Ovary (tissue), 3 donors: Measurements from ENCODE around the gene C3orf20.

Experiments used
- POLR2A ChIP-seq: fragments of 450-650 bp; IDR thresholded peaks from one replicate; pipeline ENCODE4 v1.6.1; 2017; ENCODE audit warnings: antibody characterized with exemption, mild to moderate bottlenecking, moderate library complexity
- TF ChIP-seq, protein P1 (sequence below), 3 donors: fragments of 450-650 bp in 2 of 3; fragments of 200-600 bp in 1 of 3; IDR thresholded peaks; one replicate each; pipeline versions ENCODE4 v1.5.1 to v1.8.0; 2016 to 2022; ENCODE audit warnings: antibody characterized with exemption in 3 of 3, mild to moderate bottlenecking in 1 of 3
- donor health status: DM: no; HTN: no; CAD: no.

DNA sequence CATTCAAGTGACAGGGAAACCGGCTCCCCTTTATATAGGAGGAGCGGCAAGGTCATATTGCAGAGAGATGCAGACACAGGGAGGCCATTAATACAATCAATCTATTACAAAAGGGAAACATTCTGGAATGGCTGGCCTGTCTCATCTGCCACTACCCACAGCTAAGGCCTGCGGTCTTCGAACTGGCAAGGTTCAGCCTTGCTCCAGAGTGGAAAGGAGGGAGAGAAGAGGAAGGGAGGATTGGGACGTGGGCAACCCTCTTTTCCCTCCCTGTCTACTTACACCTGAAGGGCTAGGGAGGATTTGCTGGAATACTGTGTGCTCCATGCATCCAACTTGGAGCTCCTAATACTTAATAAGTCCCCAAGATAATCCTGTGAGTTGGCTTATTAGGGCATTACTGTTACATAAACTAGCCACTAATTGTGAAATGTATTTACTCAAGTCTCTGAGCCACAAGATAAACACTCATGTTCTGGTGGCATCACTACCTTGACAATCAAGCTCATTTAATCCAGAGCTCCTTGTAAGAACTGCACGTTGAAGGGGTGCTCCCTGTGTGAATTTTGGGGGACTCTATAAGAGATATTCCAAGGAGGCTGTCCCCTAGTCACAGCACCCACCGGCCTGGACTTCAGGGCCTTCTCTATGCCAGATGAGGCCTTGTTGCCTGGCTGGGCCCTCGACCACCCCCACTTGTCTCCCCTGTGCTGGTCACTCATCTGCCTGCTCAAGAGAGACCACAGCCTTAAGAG is 43.1 kb upstream of the C3orf20 start:
- TF ChIP-seq, protein P1, sequence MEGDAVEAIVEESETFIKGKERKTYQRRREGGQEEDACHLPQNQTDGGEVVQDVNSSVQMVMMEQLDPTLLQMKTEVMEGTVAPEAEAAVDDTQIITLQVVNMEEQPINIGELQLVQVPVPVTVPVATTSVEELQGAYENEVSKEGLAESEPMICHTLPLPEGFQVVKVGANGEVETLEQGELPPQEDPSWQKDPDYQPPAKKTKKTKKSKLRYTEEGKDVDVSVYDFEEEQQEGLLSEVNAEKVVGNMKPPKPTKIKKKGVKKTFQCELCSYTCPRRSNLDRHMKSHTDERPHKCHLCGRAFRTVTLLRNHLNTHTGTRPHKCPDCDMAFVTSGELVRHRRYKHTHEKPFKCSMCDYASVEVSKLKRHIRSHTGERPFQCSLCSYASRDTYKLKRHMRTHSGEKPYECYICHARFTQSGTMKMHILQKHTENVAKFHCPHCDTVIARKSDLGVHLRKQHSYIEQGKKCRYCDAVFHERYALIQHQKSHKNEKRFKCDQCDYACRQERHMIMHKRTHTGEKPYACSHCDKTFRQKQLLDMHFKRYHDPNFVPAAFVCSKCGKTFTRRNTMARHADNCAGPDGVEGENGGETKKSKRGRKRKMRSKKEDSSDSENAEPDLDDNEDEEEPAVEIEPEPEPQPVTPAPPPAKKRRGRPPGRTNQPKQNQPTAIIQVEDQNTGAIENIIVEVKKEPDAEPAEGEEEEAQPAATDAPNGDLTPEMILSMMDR (IDR thresholded peaks at IDR 0.05), result no peak
- TF ChIP-seq POLR2A, result no peak
